HG03520 (cell line): ENCODE measurements around the gene GID8.
"Not testable (repeated sequence)": the region's sequence is repeated elsewhere in the genome, so short reads cannot be mapped to it uniquely, and the experiment has no call there.

Source experiments
- ATAC-seq: cut with Tn5 transposase; IDR thresholded peaks from one replicate; pipeline ENCODE4 v1.9.1; 2021; ENCODE audit warnings: mild to moderate bottlenecking, moderate library complexity; ENCODE audit not compliant: unreplicated experiment

GID8 gene

DNA sequence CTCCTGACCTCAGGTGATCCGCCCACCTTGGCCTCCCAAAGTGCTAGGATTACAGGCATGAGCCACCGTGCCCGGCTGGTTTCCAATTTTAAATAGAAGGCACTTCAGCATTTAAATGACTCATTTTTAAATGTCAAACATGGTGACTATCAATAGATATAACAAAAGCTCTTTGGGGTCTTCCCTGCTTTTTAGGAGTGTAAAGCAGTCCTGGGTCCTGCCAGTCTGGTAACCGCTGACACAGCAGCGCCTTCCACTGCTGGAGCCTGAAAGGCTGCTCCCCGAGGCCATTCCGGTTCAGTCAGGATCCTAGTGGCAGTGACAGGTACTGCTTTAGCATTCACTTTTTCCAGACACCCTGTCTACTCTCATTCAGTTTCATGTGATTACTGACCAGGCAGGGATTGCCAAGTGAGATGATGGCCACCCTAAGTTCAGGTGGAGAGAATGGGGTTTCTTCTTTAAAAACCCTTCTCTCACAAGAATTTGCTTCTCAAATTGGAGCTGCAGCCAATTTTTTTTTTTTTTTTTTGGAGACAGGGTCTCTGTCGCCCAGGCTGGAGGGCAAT lies 16.7 kb upstream of the GID8 start:
- ATAC-seq, result no peak

DNA sequence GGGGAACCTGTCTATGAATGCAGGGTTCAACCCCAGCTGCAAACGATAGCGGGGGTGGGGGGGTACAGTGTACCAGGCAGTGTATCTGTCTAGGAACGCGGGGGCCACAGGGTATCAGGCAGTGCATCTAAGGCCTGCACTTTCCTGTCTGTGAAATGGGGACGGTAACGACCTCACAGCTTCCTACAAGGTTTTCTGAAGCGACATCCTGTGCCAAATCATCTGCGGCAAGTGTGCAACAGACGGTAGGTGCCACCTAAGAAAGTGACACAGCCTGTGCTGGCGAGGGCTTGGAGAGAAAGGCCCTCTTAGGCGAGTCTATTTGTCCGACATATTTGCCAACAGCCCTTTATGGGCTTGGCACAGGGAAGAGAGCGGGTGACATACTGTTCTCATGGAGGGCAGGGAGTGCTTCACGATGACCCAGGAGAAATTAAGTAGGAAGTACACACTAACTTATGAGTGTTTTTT lies 15.5 kb upstream of the GID8 start:
- no peak for ATAC-seq

DNA sequence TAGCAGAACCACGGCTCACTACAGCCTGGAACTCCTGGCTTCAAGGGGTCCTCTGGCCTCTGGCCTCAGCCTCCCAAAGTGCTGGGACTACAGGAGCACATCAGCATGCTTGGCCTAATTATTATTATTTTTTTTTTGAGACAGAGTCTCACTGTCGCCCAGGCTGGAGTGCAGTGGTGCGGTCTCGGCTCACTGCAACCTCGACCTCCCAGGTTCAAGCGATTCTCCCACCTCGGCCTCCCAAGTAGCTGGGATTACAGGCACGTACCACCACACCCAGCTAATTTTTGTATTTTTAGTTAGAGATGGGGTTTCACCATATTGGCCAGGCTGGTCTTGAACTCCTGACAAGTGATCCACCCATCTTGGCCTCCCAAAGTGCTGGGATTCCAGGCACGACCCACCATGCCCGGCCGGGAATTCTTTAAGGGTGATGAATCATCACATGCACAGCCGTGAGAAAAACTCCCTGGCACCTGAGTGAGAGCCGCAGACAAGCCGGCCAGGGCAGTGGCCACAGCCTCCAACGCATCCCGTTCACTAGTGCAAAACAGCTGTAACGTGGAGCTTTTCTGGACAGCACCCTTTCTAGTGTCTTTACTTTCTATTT lies 14.8 kb upstream of the GID8 start:
- not testable (repeated sequence) for ATAC-seq

DNA sequence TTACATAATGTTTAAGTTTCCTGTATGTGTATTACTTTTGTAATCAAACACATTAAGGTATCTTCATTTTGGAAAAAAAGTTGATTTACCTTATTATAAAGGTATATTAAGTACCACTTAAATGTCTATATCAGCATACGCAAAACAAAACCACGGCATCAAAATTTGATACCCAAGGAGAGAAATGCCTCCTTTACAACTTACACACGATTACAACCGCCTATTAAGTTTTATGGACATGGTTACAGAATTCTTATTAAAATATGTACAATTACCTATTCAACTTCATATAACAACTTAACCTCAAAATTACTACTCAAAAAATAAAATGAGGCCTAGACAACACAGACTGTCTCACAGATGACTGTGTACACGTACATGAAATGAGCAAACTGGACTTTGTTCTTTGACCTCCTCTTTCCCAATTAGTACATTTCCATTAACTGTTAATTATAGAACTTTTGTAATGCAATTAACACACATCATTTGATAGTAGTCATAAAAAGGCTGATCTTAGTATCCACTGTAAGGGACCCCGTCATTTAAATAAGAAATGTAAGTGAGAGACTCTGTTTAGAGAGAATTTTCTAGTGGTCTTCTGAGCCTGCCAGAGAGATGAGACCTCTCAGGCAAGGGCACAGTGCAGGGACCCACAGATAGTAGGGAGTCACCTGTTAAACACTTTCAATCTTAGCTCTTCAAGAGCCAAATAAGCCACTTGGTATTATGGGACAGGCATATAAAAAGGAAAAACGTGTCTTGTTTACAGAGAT lies 14.1 kb upstream of the GID8 start:
- no peak for ATAC-seq

DNA sequence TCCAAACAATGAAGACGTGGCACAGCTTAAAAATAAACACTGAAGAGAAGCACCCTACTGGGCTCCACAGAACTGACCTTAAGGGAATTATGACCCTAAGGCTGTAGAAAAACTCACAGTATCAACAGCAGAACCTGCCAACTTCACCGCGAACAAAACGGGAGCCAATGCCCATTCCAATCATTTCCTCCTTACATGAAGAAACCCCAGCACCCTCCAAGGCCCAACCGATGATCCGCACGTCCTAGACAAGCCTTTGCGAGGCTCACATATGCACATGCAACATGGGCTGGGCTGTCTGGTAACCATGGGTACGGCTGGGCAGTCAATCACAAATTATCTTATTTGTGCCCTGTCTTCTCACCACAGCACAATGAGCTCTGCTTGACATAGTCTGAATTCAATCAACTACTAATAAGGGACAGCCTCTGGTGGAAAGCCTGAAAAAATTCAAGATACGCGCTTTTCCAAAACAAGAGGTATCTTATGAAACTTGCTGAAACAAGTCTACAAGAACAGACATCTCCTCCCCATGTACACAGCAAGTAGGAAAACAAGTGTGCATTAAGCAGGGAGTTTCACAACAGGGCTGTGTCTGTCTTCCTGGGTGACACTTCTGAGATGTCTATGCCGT lies 13.4 kb upstream of the GID8 start:
- no peak for ATAC-seq

DNA sequence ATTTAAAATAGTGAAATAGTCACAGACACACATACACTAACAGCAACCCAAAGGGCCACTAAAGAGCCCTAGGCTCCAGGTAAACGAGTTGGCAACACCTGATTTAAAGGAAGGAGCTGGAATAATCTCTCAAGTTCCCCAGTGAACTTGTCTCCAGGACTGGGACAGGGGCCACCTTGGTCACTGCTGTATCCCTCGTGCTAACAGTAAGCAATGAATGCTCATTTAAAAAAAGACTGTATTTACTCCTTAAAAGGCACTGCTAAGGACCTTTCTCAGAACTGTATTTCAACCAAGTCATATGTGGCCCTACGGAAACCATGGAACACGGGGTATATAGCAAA lies 12.9 kb upstream of the GID8 start:
- no peak for ATAC-seq

DNA sequence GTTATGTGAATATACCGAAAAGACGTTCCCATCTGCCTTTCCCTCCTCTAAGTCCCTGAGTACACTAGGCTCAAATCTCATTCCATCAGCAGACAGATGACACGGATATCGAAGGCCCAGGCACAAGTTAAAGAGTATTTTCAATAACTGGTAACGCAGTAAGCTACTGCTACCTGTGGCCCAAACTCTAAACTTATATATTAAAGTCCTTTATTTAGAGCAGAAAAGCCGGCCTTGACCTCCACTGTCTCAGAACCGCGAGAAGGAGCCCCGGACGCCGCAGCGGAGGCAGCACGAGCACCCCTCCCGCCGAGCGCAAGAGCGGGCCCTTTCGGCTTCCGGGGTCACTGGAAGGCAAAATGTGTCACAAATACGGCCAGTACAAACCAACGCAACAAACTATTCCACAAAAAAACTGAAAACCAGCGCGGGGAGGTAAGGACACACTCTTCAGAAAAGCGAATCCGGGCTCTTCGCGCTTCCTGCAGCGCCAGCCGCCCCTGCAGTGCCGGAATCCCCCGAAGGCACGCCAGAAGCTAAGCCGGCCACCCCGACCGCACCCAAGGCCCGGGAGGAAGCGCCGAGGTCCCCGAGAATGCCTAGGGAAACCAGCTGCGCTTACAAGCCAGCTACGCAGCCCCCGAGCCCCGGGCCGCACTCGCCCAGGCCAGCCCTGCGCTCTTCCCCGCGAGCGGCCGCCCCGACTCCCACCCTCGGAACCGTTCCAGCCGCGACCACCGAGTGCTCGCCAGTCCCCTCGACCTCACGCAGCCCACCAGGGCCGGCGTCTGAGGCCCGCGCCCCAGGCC lies 12.3 kb upstream of the GID8 start:
- peak; percentile 5 for ATAC-seq

DNA sequence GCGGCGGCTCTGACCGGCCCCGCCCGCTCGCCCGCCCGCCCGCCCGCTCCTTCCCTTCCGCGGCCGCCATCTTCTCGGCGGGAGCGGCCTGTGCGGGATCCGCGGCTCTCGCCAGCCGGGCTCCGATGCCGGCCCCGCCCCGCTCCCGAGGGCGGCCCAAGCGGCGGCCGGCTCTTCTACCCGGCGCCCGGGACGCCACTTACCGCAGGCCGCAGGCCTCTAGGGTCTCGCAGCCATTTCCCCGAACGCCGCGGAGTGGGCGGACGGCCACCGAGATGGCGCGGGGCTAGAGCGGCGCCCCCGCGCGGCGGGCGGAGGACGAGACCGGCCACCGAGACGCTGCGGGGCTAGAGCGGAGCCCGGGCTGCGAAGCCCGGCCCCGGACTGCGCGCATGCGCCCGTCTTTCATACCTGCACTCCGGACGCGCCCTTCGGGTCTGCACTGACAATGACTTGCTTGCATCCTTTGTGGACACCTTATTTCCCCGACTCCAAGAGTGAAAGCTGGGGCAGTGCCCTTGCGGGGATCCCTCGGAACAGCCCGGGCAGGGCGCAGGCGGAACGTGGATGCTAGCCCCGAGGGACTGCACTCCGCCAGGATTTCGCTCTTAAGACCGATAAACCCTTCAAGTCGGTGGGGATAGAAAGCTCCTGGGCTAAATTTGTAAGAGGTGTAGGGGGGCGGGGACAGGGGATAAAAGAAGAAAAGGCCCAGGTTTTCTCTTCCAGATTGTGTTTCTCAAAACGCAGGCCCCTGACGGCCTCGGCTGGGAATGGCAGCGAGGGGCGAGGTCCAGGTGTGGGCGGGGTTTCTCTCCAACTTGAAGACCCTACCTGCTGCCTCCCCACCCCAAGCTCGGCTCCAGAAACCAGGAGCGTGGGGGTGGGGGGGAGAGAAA lies 11.5 kb upstream of the GID8 start, which contains the start of gene DIDO1:
DIDO1 (minus strand) TSS at position 277 of the 899 bp plus-strand sequence.
- ATAC-seq, result peak; percentile 60

DNA sequence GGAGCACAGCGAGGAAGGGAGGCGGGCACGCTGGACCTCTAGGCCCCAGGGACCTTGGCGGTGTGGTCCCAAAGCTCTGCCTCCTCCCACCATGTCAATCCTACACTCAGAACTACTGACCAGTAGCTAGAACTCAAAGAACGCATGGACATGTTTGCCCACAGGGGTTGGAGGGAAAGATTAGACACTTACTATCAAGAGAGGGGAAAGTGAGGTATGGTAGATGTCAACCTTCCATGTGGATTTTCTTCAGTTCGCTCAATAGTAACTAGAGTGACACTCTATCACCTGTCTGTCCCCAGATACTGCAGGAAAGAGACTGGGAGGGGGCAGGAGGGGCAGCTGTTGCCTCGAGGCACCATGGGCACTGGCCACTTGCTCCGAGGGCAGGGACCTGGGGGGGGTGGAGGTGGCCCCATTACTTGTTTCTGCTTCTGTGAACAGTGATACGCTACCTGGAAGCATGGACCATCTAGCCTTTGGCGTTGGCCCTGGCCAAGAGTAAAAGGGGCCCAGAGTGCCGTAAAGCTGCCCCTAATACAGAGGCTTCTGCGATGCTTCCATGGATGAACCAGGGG lies 10.7 kb upstream of the GID8 start:
- no peak for ATAC-seq

DNA sequence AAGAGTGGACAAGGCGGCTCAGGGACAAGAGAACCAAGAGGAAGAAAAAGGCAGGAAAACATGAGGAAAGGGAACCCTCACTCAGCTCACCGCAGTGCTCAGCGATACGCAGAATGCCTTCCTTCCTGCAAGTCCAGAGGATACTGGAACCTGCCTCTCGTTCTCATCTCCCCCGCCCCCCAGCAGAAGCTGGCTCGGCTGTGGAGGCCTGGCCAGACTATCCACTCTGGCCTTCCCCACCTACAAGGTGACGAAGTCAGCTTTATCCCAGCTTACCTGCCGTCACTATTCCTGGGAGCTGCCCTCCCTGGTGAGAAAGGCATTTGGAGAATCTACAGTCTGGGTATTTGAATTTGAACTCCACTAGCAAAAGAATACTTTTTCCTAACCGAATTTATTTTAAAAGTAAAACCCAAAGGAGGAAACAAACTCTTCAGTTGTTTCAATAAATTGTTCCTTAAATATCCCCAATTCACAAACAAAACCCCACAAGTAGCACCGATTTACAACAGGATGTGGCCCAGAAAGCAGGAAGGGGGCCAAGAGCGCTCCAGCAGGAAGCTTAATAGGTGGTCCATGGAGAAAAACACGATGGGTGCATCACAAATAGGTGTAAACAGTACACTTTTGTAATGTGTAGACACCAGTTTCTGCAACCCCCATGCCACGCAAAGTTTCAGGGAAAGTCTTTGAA lies 9.6 kb upstream of the GID8 start:
- no peak for ATAC-seq

DNA sequence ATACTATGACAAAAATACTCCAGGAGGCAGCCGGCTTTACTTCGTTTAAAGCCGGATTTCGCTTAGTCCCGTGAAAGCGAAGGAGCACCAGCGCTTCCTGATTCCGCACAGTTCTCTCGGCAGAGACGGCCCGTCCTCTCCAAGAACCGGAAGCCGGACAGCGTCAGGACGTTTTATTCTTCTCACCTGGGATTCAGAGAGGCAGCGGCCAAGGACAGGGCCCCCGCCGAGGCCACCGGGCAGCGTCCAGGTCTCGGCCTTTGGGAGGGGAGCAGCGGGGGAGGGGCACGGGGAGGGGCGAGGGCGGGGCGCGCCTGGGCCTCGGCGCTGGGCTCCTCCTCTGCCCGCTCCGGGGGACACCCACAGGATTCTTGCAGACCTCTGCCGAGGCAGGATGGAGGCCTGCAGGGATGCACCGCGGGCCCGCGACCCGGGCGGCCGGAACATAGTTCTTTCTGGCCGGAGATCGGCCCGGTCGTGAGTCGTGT lies 8.9 kb upstream of the GID8 start:
- ATAC-seq, result no peak

DNA sequence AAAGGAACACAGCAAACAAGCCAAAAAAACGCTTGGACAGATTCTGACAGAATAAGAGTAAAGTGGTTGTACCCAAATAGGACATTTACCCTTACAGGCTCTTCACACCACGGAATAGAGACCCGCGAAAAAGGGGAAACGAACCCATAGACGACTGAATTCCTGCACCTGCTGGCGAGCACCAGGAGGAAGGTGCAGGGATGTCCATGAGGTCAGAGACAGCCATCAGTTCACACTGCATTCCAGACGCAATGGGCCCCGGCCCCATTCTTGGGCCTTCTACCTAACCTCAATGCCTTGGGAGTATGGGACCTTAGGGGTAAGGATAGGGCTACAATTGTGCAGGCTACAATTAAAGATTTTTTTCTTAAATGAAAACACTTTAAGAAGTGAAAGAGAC lies 6.5 kb upstream of the GID8 start:
- no peak for ATAC-seq

DNA sequence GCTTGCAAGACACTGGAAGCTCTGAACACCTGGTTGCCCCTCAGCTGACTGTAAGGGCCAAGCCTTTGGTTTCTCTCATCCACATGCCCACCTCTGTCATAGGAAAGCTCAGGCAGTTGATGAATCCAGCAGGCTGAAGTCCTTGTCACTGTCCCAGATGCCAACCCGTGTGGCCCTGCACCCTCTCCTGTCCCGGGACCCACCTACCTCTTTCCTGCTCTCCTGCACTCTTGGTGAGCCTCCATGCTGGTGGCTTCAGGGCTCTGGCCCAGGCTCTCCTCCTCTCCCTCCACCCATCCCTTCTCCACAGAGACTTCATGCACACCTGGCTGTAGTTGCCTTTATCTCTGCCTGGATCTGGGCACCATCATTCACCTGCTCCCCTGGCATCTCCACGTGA lies 4.0 kb upstream of the GID8 start:
- ATAC-seq, result no peak

DNA sequence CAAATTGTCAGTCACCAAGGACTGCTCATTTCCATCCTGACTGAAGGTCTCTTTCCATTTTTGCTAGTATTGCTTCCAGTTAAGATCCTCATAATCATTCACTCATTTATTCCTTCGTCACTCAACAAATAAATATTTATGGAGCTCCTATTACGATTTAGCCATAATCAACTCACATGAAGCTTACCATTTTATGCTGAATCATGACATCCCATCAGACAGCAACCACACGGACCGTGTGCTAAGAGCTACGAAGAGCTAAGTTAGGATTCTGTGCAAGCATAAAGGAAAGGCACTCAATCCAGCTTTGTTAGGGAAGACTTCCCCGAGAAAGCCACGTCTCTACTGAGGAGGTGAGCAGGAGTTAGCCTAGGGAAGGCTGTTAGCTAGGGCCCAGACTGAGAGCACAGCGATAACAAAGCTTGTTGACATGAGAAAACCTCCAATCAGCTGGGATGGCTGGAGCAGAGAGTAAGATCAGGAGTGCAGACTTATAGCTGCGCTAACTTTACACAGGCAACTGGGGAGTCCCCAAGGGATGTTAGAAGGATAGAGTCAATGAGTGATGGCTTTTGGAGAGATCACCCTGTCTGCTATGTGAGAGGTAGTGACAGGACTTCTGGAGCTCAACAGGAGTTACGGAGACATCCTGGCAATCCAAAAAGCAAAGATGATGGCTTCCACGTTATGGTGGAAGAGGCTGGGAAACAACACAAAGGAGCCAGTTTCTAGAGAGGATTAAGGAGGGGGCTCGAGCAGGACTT lies 2.6 kb upstream of the GID8 start:
- no peak for ATAC-seq

DNA sequence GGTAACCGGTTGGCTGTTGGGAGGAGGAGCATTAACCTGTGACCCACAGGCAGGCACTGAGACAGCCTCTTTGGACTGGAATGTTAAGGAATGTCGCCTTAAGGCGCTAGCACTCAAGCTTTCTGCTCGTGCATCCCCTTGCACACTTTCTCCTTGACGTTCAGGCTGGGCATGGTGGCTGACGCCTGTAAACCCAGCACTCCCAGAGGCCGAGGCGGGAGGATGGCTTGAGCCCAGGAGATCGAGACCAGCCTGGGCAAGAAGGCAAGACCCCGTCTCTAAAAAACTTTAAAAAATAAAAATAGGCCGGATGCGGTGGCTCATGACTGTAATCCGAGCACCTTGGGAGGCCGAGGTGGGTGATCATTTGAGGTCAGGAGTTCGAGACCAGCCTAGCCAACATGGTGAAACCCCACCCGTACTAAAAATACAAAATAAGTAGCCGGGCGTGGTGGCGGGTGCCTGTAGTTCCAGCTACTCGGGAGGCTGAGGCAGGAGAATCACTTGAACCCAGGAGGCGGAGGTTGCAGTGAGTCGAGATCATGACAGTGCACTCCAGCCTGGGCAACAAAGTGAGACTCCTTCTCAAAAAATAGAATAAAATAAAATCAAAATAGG lies 1.9 kb upstream of the GID8 start:
- ATAC-seq, result no peak

DNA sequence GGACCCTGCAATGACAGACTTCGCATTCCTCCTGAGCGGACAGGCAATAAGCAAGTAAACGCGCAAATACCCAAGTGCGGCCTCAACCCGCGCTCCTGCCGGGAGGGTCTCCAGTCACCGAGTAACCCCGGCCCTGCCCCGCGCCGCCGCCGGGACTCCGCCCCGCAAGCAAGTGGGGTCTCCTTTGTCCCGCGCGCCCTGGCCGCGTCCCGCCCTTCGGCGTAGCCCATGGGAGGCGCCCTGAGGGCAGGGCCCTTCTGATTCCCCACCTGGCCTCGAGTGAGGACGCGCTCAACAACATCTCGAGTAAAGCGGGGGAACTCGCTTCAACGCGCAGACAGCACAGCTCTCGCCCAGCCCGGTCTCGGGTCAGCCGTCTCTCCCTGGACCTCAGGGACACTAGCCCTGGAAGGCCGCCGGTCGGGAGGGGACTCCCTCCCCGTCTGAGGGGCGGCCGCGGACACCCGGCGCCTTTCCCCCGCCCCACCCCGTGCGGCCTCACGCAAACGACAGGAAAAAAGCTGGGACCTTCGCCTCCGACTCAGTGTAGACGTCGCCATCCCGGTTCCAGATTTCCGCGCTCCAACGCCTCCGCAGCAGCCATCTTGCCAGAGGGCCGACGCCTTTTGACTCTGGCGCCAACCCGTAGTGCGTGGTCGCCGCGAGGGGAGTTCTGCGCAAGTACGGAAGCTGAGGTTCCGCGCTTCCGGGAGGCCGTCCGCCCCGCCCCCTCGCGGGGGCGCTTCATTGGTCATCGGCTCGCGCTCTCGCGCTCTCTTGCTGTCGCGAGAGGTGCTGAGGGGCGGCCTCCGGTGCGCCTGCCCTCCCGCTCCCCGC lies 461 bp upstream of the GID8 start:
- ATAC-seq, result peak; percentile 80

DNA sequence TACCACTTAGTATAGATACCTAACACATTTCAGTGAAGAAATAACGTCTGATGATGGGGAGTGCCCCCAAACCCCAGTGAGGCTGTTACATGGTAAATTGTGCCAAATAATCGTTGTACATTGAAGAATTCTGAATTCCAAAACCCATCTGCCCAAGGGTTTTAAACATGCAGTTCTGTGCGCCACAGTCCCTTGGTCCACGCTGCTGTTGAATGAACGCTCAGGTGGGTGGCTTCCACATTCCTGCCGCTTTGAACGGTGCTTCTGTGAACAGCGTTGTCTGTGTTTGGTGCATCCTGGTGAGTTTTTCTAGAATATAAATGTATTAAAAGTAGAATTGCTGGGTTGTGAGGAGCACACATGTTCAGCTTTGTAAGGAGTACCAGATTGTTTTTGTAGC lies 2.9 kb downstream of the GID8 start:
- ATAC-seq, result no peak
